OCI-LY1 (cell line): Measurements from ENCODE around the gene RARRES1.

Experiments used
- CTCF ChIP-seq: fragments of 200-600 bp; sonication (generic), shearing (Covaris generic); IDR thresholded peaks from 2 replicates; pipeline ENCODE4 v1.5.1; 2017; ENCODE audit warnings: mild to moderate bottlenecking, antibody characterized with exemption, low read length, moderate library complexity, mixed read lengths
- EZH2 ChIP-seq: fragments of 200-600 bp; sonication (generic), shearing (Covaris generic); IDR thresholded peaks from 2 replicates; pipeline ENCODE4 v1.8.0; 2017; ENCODE audit warnings: borderline replicate concordance, mixed run types, mild to moderate bottlenecking, antibody characterized with exemption, low read length, moderate library complexity, mixed read lengths

- TF ChIP-seq CTCF (no peak), EZH2 (no peak)
Observed at GRCh38 chr3:158696618-158697017, 35.6 kb downstream of the RARRES1 start.
